Effector memory CD4-positive, alpha-beta T cell (primary cell): Measurements from ENCODE around the gene SQOR.

Source experiments
- DNase-seq, 3 donors: peaks; one replicate each; pipeline ENCODE4 v3.0.0-alpha.2; 2020
- H3K27ac ChIP-seq: 2 replicates; pipeline ENCODE4 v1.7.0; 2013; ENCODE audit warnings: mild to moderate bottlenecking, low read length, moderate library complexity; ENCODE audit not compliant: insufficient read depth, poor library complexity, severe bottlenecking
- H3K27me3 ChIP-seq: replicated peaks from 2 replicates; pipeline ENCODE4 v1.7.0; 2013; ENCODE audit warnings: mild to moderate bottlenecking, low read length; ENCODE audit not compliant: insufficient read depth, control insufficient read depth, poor library complexity, severe bottlenecking
- H3K36me3 ChIP-seq: 2 replicates; pipeline ENCODE4 v1.7.0; 2013; ENCODE audit warnings: mild to moderate bottlenecking, low read length, moderate library complexity; ENCODE audit not compliant: control insufficient read depth, insufficient read depth
- H3K4me1 ChIP-seq: 2 replicates; pipeline ENCODE4 v1.7.0; 2013; ENCODE audit warnings: low read length, mild to moderate bottlenecking; ENCODE audit not compliant: control insufficient read depth, insufficient read depth, poor library complexity, severe bottlenecking
- H3K4me3 ChIP-seq: 2 replicates; pipeline ENCODE4 v1.7.0; 2013; ENCODE audit warnings: low read length, low read depth, mild to moderate bottlenecking; ENCODE audit not compliant: insufficient read depth, poor library complexity, severe bottlenecking
- H3K9me3 ChIP-seq: 2 replicates; pipeline ENCODE4 v1.7.0; 2013; ENCODE audit warnings: mild to moderate bottlenecking, low read length, moderate library complexity; ENCODE audit not compliant: control insufficient read depth

Gene SQOR

GRCh38 chr15:45594835-45595530 is 39.8 kb upstream of the SQOR start:
- Histone ChIP-seq H3K27me3 (no peaks in the 10 kb centered on the region), H3K4me1 (no peaks in the 10 kb centered on the region), H3K27ac (no peak overlapping the region), H3K9me3 (no peaks in the 10 kb centered on the region), H3K4me3 (no peak overlapping the region), H3K36me3 (peaks cover 5% of the 10 kb centered on the region)
- DNase-seq: no peak

- no peak overlapping the region for H3K27ac ChIP-seq
- H3K4me1 ChIP-seq: no peaks in the 10 kb centered on the region
- DNase-seq: no peak
- no peaks in the 10 kb centered on the region for H3K9me3 ChIP-seq
- H3K27me3 ChIP-seq: no peaks in the 10 kb centered on the region
- H3K4me3 ChIP-seq: no peak overlapping the region
- peaks cover 15% of the 10 kb centered on the region for H3K36me3 ChIP-seq
These were observed 30.9 kb upstream of the SQOR start for GRCh38 chr15:45603881-45604280.

- no peak overlapping the region for H3K4me3 ChIP-seq
- no peak for DNase-seq
- no peaks in the 10 kb centered on the region for H3K27me3 ChIP-seq
- H3K36me3 ChIP-seq: peaks cover 15% of the 10 kb centered on the region
- no peaks in the 10 kb centered on the region for H3K9me3 ChIP-seq
- no peak overlapping the region for H3K27ac ChIP-seq
- H3K4me1 ChIP-seq: no peaks in the 10 kb centered on the region
These were observed 30.5 kb upstream of the SQOR start for GRCh38 chr15:45604326-45604725.

GRCh38 chr15:45606413-45606812 is 28.4 kb upstream of the SQOR start:
- Histone ChIP-seq H3K27me3 (no peaks in the 10 kb centered on the region), H3K27ac (no peak overlapping the region), H3K4me1 (no peaks in the 10 kb centered on the region), H3K36me3 (peaks cover 15% of the 10 kb centered on the region), H3K4me3 (no peak overlapping the region), H3K9me3 (no peaks in the 10 kb centered on the region)
- no peak for DNase-seq

GRCh38 chr15:45606841-45607240 is 28.0 kb upstream of the SQOR start:
- H3K9me3 ChIP-seq: no peaks in the 10 kb centered on the region
- no peaks in the 10 kb centered on the region for H3K4me1 ChIP-seq
- no peak for DNase-seq
- no peaks in the 10 kb centered on the region for H3K27me3 ChIP-seq
- no peak overlapping the region for H3K27ac ChIP-seq
- peaks cover 15% of the 10 kb centered on the region for H3K36me3 ChIP-seq
- H3K4me3 ChIP-seq: no peak overlapping the region

GRCh38 chr15:45611305-45611704 is 23.5 kb upstream of the SQOR start:
- Histone ChIP-seq H3K4me1 (no peaks in the 10 kb centered on the region), H3K27ac (no peak overlapping the region), H3K36me3 (peaks cover 8% of the 10 kb centered on the region), H3K9me3 (no peaks in the 10 kb centered on the region), H3K27me3 (no peaks in the 10 kb centered on the region), H3K4me3 (no peak overlapping the region)
- no peak for DNase-seq

- H3K27me3 ChIP-seq: no peaks in the 10 kb centered on the region
- no peak for DNase-seq
- H3K36me3 ChIP-seq: no peaks in the 10 kb centered on the region
- no peaks in the 10 kb centered on the region for H3K9me3 ChIP-seq
- no peaks in the 10 kb centered on the region for H3K4me1 ChIP-seq
- no peak overlapping the region for H3K27ac ChIP-seq
- no peak overlapping the region for H3K4me3 ChIP-seq
These were observed 21.9 kb upstream of the SQOR start for GRCh38 chr15:45612790-45613415.

GRCh38 chr15:45616901-45617323 is 17.9 kb upstream of the SQOR start:
- DNase-seq: no peak
- Histone ChIP-seq H3K9me3 (no peaks in the 10 kb centered on the region), H3K27ac (no peak overlapping the region), H3K27me3 (no peaks in the 10 kb centered on the region), H3K4me3 (no peak overlapping the region), H3K4me1 (no peaks in the 10 kb centered on the region), H3K36me3 (no peaks in the 10 kb centered on the region)

- no peak overlapping the region for H3K27ac ChIP-seq
- no peak for DNase-seq
- no peaks in the 10 kb centered on the region for H3K36me3 ChIP-seq
These were observed 16.0 kb upstream of the SQOR start for GRCh38 chr15:45618813-45619212.

GRCh38 chr15:45628136-45628535 is 6.7 kb upstream of the SQOR start:
- Histone ChIP-seq H3K4me1 (no peaks in the 10 kb centered on the region), H3K9me3 (peaks cover 4% of the 10 kb centered on the region), H3K4me3 (no peak overlapping the region), H3K36me3 (no peaks in the 10 kb centered on the region), H3K27ac (no peak overlapping the region), H3K27me3 (no peaks in the 10 kb centered on the region)
- no peak for DNase-seq

More at GRCh38 chr15:45618813-45619212, 16.0 kb upstream of the SQOR start:
- Histone ChIP-seq H3K4me1 (no peaks in the 10 kb centered on the region), H3K9me3 (no peaks in the 10 kb centered on the region), H3K4me3 (no peak overlapping the region), H3K27me3 (no peaks in the 10 kb centered on the region)
